HL-60 (cell line): Measurements from ENCODE around the gene NOX5.

ENCODE experiments used
- GABPA ChIP-seq: IDR thresholded peaks from 2 replicates; pipeline ENCODE4 v1.6.1; 2012; ENCODE audit warnings: low read depth
- POLR2AphosphoS5 ChIP-seq: IDR thresholded peaks from 2 replicates; pipeline ENCODE4 v1.6.1; 2012; ENCODE audit warnings: low read depth
- SPI1 ChIP-seq: IDR thresholded peaks from 2 replicates; pipeline ENCODE4 v1.6.1; 2012; ENCODE audit warnings: low read depth, mild to moderate bottlenecking, borderline replicate concordance
- TF ChIP-seq, protein P1 (sequence below): IDR thresholded peaks from one replicate; pipeline ENCODE4 v1.5.1; 2011; ENCODE audit warnings: low read length, control low read depth, inconsistent platforms; ENCODE audit not compliant: insufficient read depth

GRCh38 chr15:68994981-68995761 is 19.3 kb upstream of the NOX5 start:
- TF ChIP-seq, protein P1, sequence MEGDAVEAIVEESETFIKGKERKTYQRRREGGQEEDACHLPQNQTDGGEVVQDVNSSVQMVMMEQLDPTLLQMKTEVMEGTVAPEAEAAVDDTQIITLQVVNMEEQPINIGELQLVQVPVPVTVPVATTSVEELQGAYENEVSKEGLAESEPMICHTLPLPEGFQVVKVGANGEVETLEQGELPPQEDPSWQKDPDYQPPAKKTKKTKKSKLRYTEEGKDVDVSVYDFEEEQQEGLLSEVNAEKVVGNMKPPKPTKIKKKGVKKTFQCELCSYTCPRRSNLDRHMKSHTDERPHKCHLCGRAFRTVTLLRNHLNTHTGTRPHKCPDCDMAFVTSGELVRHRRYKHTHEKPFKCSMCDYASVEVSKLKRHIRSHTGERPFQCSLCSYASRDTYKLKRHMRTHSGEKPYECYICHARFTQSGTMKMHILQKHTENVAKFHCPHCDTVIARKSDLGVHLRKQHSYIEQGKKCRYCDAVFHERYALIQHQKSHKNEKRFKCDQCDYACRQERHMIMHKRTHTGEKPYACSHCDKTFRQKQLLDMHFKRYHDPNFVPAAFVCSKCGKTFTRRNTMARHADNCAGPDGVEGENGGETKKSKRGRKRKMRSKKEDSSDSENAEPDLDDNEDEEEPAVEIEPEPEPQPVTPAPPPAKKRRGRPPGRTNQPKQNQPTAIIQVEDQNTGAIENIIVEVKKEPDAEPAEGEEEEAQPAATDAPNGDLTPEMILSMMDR = no peak
- TF ChIP-seq GABPA (no peak), SPI1 (no peak), POLR2AphosphoS5 (no peak)
